Subcutaneous adipose tissue (tissue), 4 donors: ENCODE results near the gene CEP19. TPM values are rescaled to one million over a fixed set of nuclear protein-coding genes. Genes with fewer than 3 reads are reported as not detected.

Experiments
- CTCF ChIP-seq: fragments of 450-650 bp; IDR thresholded peaks from one replicate; pipeline ENCODE4 v1.5.1; 2016; ENCODE audit warnings: low read depth, mild to moderate bottlenecking, control low read depth, antibody characterized with exemption, moderate library complexity
- total RNA-seq, 4 donors: library from RNA; depleted of rRNA; stranded (reverse); fragments of >200 nt; gene quantifications; one replicate each; pipeline ENCODE4 v1.1.0, GENCODE V29; 2016

The CEP19 gene
- total RNA-seq, 4 donors from 2014 or later = 1.5 to 3.3 (median 1.9) TPM

DNA sequence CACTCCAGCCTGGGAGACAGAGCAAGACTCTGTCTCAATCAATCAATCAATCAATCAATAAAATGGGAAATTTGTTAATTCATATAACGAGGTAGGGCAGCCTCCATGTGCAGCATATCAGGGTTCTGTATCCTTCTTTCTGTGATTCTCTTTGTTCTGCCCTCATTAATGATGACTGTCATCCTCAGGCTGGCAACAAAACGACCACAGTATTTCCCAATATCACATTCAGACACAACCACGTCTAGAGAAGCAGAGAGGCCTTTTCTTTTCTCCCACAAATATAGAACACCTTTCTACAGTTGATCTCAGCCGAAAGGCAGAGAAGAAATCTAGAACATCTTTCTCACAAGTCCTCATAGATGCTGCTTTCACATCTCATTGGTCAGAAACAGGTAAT, 11.2 kb downstream of the CEP19 start:
- no peak for TF ChIP-seq CTCF

DNA sequence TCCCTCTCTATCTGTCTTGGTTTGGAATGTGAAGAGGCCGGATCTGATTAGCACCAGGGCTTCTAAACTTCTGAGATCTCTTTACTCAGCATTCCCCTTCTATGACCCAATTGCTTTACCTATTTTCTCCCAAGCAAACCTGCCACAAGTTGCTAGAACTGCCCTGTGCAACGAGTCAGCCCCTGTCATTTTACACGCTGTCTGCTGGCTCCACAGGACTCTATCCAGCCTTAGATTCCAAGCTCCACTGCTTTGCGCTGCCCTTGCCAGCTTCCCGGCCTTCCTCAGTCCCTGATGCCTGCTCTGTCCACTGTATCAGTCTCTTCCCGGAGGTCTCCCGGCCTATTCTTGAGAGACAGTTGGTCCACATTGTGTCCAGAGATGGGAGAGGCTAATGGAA, 12.3 kb downstream of the CEP19 start:
- no peak for TF ChIP-seq CTCF

DNA sequence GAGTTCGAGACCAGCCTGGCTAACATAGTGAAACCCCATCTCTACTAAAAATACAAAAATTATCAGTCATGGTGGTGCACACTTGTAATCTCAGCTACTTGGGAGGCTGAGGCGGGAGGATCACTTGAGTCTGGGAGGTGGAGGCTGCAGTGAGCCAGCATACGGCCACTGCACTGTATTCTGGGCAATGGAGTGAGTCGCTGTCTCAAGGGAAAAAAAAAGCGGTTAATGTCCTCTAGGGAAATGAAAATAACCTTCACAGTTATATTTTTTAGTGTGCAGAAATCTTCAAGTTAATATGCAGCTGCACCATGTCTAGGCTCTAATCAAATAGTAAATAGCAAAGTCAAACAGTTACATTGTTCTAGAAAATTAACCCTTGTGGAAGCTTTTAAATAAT, 14.8 kb downstream of the CEP19 start:
- no peak for TF ChIP-seq CTCF

DNA sequence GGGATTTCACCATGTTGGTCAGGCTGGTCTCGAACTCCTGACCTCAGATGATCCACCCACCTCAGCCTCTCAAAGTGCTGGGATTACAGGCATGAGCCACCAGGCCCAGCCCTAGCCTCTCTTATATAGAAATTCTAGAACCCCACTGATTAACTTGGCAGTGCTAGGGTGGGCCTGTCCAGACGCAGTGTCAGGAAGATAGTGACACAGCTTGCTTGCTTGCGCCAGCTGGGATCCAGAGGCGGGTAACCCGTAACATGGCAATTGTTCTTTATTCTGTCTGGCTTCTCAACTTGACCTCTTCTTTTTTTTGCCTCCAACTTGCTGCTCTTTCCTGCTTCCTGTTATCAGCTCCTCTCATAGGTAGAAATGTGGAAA, 16.2 kb downstream of the CEP19 start:
- TF ChIP-seq CTCF = no peak

GRCh38 chr3:196694941-196695848, 16.9 kb downstream of the CEP19 start:
- no peak for TF ChIP-seq CTCF

GRCh38 chr3:196694202-196694638, 17.8 kb downstream of the CEP19 start:
- no peak for TF ChIP-seq CTCF

DNA sequence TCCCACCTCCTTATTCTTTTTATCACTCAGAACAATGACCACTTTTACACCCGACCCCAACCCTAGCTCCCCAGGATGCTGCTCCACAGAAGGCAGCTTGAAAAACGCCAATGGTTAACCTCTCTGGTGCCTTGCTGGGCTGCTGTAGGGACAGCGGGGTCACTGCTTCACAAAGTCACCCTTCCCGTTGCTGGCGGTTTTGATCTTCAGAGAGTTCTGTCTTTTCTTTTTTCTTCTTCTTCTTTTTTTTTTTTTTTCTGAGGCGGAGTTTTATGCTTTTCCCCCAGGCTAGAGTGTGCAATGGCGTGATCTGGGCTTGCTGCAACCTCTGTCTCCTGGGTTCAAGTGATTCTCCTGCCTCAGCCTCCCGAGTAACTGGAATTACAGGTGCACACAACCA, 20.7 kb downstream of the CEP19 start:
- TF ChIP-seq CTCF = no peak
